Mesenchymal stem cell (in vitro differentiated cells and primary cell): ENCODE results near the gene C8G.
A peak's percentile ranks its signal among the peaks of the same experiment; 100 is the strongest.

Source experiments
- DNase-seq: peaks from one replicate; pipeline ENCODE4 v3.0.0-alpha.2; 2013
- H2AFZ ChIP-seq: one replicate; pipeline ENCODE4 v1.6.1; 2013; ENCODE audit warnings: low read depth, mild to moderate bottlenecking, control low read depth, inconsistent platforms, low read length, moderate library complexity
- H2AK5ac ChIP-seq: 2 replicates; pipeline ENCODE4 v1.6.1; 2013; ENCODE audit warnings: low read length, moderate library complexity, mild to moderate bottlenecking, inconsistent platforms; ENCODE audit not compliant: severe bottlenecking
- H2BK120ac ChIP-seq: one replicate; pipeline ENCODE4 v1.6.1; 2013; ENCODE audit warnings: low read depth, mild to moderate bottlenecking, inconsistent platforms, low read length, moderate library complexity
- H2BK12ac ChIP-seq, 2 experiments: one replicate each; pipeline ENCODE4 v1.6.1; 2013; ENCODE audit warnings: inconsistent platforms in 2 of 2, low read length in 2 of 2, mild to moderate bottlenecking in 2 of 2, moderate library complexity in 2 of 2, control low read depth in 1 of 2
- H2BK15ac ChIP-seq: one replicate; pipeline ENCODE4 v1.6.1; 2013; ENCODE audit warnings: mild to moderate bottlenecking, low read depth, inconsistent platforms; ENCODE audit not compliant: poor library complexity, severe bottlenecking
- H2BK5ac ChIP-seq: 2 replicates; pipeline ENCODE4 v1.6.1; 2013; ENCODE audit warnings: low read depth, mild to moderate bottlenecking, low read length, control low read depth, inconsistent platforms; ENCODE audit not compliant: poor library complexity, severe bottlenecking
- H3K14ac ChIP-seq, 2 experiments: one replicate each; pipeline ENCODE4 v1.6.1; 2013; ENCODE audit warnings: inconsistent platforms in 2 of 2, low read length in 2 of 2, control low read depth in 1 of 2, mild to moderate bottlenecking in 1 of 2, moderate library complexity in 1 of 2
- H3K18ac ChIP-seq, 2 experiments: one replicate each; pipeline ENCODE4 v1.6.1; 2013; ENCODE audit warnings: inconsistent platforms in 2 of 2, low read length in 2 of 2, control low read depth in 1 of 2, low read depth in 1 of 2, mild to moderate bottlenecking in 1 of 2
- H3K23ac ChIP-seq, 2 experiments: one replicate each; pipeline ENCODE4 v1.6.1; 2013; ENCODE audit warnings: inconsistent platforms in 2 of 2, low read length in 2 of 2, mild to moderate bottlenecking in 2 of 2, moderate library complexity in 2 of 2, control low read depth in 1 of 2
- H3K27ac ChIP-seq: 2 replicates; pipeline ENCODE4 v1.5.1; 2013; ENCODE audit warnings: mild to moderate bottlenecking, moderate library complexity, low read length, control low read depth, inconsistent platforms; ENCODE audit not compliant: poor library complexity, severe bottlenecking
- H3K27me3 ChIP-seq, 2 experiments: 2 replicates each; pipeline versions ENCODE4 v1.6.1 to v1.7.0; 2013; ENCODE audit warnings: low read length in 2 of 2, mild to moderate bottlenecking in 2 of 2, moderate library complexity in 2 of 2, control low read depth in 1 of 2, inconsistent platforms in 1 of 2; ENCODE audit not compliant: control insufficient read depth in 1 of 2, insufficient read depth in 1 of 2
- H3K36me3 ChIP-seq, 2 experiments: 2 replicates each; pipeline versions ENCODE4 v1.6.1 to v1.7.0; 2013; ENCODE audit warnings: low read length in 2 of 2, control low read depth in 1 of 2, inconsistent platforms in 1 of 2, low read depth in 1 of 2, mild to moderate bottlenecking in 1 of 2; ENCODE audit not compliant: insufficient read depth in 2 of 2, control insufficient read depth in 1 of 2
- H3K4ac ChIP-seq, 2 experiments: one replicate each; pipeline ENCODE4 v1.6.1; 2013; ENCODE audit warnings: inconsistent platforms in 2 of 2, low read length in 2 of 2, mild to moderate bottlenecking in 2 of 2, moderate library complexity in 2 of 2, control low read depth in 1 of 2, low read depth in 1 of 2
- H3K4me1 ChIP-seq: 2 replicates; pipeline ENCODE4 v1.6.1; 2013; ENCODE audit warnings: low read depth, low read length, control low read depth; ENCODE audit not compliant: control insufficient read depth, insufficient read depth
- H3K4me2 ChIP-seq: 2 replicates; pipeline ENCODE4 v1.6.1; 2013; ENCODE audit warnings: low read length, mild to moderate bottlenecking, inconsistent platforms; ENCODE audit not compliant: poor library complexity, severe bottlenecking
- H3K4me3 ChIP-seq, 2 experiments: 2 replicates each; pipeline versions ENCODE4 v1.5.1 to v1.7.0; 2013; ENCODE audit warnings: low read length in 2 of 2, mild to moderate bottlenecking in 2 of 2, control low read depth in 1 of 2, low read depth in 1 of 2; ENCODE audit not compliant: insufficient read depth in 1 of 2
- H3K79me1 ChIP-seq: replicated peaks from 2 replicates; pipeline ENCODE4 v1.6.1; 2013; ENCODE audit warnings: mild to moderate bottlenecking, control low read depth, low read length, inconsistent platforms; ENCODE audit not compliant: poor library complexity, severe bottlenecking
- H3K9ac ChIP-seq: 2 replicates; pipeline ENCODE4 v1.7.0; 2013; ENCODE audit warnings: mild to moderate bottlenecking, low read length, moderate library complexity
- H3K9me3 ChIP-seq: 2 replicates; pipeline ENCODE4 v1.7.0; 2013; ENCODE audit warnings: mild to moderate bottlenecking, low read length; ENCODE audit not compliant: control insufficient read depth
- H4K8ac ChIP-seq: one replicate; pipeline ENCODE4 v1.6.1; 2013; ENCODE audit warnings: inconsistent platforms, mild to moderate bottlenecking, low read length, moderate library complexity
- H4K91ac ChIP-seq: one replicate; pipeline ENCODE4 v1.6.1; 2013; ENCODE audit warnings: mild to moderate bottlenecking, low read length, inconsistent platforms
- WGBS: methylation state at CpG from one replicate; pipeline ENCODE4 v1.1.7; 2013; ENCODE audit warnings: mixed read lengths; 5-methylcytosine and 5-hydroxymethylcytosine counted together

Gene C8G

DNA sequence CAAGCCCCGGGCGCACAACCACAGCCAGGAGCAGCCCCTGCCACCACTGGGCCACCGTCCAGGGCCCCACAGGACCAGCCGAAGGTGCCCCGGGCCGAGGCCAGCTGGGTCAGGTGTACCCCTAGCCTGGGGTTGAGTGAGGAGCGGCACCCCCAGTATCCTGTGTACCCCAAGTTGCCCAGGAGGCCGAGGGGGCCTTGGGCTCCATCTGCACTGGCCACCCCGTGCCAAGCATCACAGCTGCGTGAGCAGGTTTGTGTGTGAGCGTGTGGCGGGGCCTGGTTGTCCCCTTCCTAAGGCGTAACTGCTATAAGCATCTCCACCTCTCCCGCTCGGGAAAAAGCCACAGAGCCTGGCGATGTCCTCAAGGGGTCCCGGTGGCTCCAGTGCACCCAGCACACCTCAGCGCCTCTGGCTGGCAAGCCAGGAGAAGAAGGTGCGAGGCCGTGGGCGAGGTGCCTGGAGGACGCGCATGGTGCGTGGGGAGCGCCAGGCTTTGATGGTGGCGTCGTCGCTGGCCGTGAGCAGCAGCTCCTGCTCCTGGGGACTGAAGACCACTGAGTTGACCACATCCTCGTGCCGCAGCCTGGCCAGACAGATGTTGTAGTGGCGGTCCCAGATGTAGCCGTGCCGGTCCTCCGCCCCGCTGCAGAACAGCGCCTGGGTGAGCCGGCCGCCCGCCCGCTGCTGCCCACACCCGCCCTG is 4.4 kb upstream of the C8G start:
- no peak overlapping the region for H3K4ac ChIP-seq
- peak overlapping the region in 1 of 2 experiments; percentile 19 for H2BK12ac ChIP-seq
- no peak overlapping the region for H2BK120ac ChIP-seq
- no peak overlapping the region for H2AFZ ChIP-seq
- H3K23ac ChIP-seq, result no peak overlapping the region
- no peaks in the 10 kb centered on the region for H3K9me3 ChIP-seq
- H3K4me1 ChIP-seq, result peaks cover 23% of the 10 kb centered on the region
- peak overlapping the region in 1 of 2 experiments; percentile 32 for H3K4me3 ChIP-seq
- H3K14ac ChIP-seq, result no peak overlapping the region
- no peak overlapping the region for H3K18ac ChIP-seq
- H2BK5ac ChIP-seq, result no peak overlapping the region
- peaks cover 41 to 59% of the 10 kb centered on the region in 2 experiments for H3K36me3 ChIP-seq
- WGBS, result 96% methylated on average over 42 of the region's 42 CpGs
- no peak overlapping the region for H2AK5ac ChIP-seq
- no peaks in the 10 kb centered on the region for H3K27me3 ChIP-seq
- peaks cover 34% of the 10 kb centered on the region for H3K79me1 ChIP-seq
- peak overlapping the region; percentile 16 for H2BK15ac ChIP-seq
- H4K8ac ChIP-seq, result peak overlapping the region; percentile 57
- DNase-seq, result no peak
- no peak overlapping the region for H3K9ac ChIP-seq
- H4K91ac ChIP-seq, result no peak overlapping the region
- no peak overlapping the region for H3K4me2 ChIP-seq
- H3K27ac ChIP-seq, result no peak overlapping the region

DNA sequence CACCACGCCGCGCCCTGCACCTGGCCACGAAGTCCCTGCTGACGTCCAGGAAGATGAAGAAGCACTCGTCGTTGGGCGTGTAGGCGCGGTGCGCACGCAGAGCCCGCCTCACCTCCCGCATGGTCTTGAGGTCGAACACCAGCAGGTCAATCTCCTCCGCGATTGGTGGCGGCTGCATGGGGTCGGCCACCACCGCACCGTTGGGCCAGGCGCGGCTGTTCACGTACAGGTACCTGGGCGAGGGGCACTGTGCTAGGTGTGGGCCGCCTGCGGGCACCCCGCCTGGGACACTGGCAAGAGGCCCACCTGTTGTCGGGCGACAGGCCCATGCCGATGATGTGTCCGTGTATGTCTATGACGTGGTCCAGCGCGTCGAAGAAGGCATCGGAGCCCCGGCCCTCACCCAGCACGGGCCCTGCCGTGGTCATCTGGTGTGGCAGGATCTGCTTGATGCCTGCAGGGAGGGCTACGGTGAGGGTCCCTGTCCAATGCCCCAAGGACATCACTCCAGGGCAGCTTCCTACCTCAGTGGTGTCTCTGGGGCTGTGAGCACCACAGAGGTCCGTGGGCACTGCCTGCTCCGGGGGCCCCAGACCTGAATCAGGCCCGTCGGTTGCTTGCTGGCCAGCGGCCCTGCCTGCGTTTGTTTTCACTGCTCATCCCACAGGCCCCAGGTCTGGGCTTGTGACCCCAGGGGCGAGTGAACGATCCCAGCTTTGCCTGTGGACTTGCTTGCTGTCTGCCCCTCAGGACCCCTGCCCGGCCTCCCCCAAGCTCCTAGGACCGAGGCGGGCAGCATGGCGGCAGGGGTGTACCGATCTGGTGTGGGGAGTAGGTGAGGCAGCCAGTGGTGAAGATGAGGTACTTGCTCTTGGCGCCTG is 3.6 kb upstream of the C8G start:
- 97% methylated on average over 55 of the region's 55 CpGs for WGBS
- H3K4me2 ChIP-seq, result no peak overlapping the region

DNA sequence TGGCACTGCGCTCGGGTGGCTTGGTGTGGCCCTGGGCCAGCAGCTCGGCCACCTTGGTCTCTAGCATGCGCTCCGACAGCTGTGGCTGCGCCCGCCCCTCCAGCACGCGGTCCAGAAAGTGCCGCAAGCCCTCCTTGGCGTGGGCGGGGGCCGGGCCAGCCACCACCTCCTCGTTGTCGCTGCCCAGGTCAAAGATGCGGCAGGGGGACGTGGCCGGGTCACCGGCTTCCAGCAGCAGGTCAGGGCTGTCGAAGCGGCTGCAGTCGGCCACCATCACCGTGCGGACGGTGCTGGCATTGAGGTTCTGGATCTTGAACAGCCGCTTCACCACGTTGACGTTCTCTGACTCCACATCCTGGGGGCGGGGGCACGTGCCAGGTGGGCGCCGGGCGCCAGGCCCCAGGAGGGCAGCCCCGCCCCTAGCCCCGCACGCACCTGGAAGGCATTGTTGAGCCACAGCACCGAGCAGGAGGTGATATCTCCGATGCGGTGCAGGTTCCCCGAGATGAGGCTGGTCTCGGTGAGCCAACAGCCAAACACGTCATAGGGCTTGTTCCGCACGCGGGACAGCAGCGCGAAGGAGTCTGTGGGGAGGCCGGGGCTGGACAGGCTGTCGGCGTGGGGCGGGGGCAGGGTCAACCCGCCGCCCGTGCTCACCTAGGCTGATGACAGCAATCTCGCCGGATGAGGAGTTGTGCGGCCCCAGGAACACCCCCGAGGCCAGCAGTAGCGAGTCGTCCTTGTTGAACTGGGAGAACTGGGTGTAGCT is 2.7 kb upstream of the C8G start:
- Histone ChIP-seq H3K9ac (no peak overlapping the region), H2BK120ac (no peak overlapping the region), H3K4ac (no peak overlapping the region), H2AK5ac (no peak overlapping the region), H3K23ac (no peak overlapping the region), H3K36me3 (peaks cover 41 to 58% of the 10 kb centered on the region in 2 experiments), H2BK5ac (no peak overlapping the region), H3K27me3 (no peaks in the 10 kb centered on the region), H3K4me1 (peaks cover 23% of the 10 kb centered on the region), H3K14ac (no peak overlapping the region), H2AFZ (no peak overlapping the region), H3K9me3 (no peaks in the 10 kb centered on the region), H3K4me3 (peak overlapping the region; percentile 27 to 89), H2BK15ac (no peak overlapping the region), H2BK12ac (peak overlapping the region in 1 of 2 experiments; percentile 13), H3K4me2 (no peak overlapping the region), H3K79me1 (peaks cover 32% of the 10 kb centered on the region), H3K27ac (no peak overlapping the region), H4K8ac (peak overlapping the region; percentile 31), H4K91ac (peak overlapping the region; percentile 47), H3K18ac (no peak overlapping the region)
- no peak for DNase-seq
- 97% methylated on average over 60 of the region's 60 CpGs for WGBS

More for the DNA sequence above, 3.6 kb upstream of the C8G start:
- Histone ChIP-seq H4K91ac (peak overlapping the region; percentile 47), H3K18ac (no peak overlapping the region), H2AK5ac (no peak overlapping the region), H3K27me3 (no peaks in the 10 kb centered on the region), H2BK12ac (no peak overlapping the region), H3K27ac (no peak overlapping the region), H3K9ac (no peak overlapping the region), H3K79me1 (peaks cover 34% of the 10 kb centered on the region), H3K23ac (no peak overlapping the region), H2BK5ac (no peak overlapping the region), H2BK15ac (no peak overlapping the region), H3K4ac (no peak overlapping the region), H3K36me3 (peaks cover 41 to 59% of the 10 kb centered on the region in 2 experiments), H3K4me1 (peaks cover 23% of the 10 kb centered on the region), H2BK120ac (no peak overlapping the region), H2AFZ (no peak overlapping the region), H3K4me3 (no peak overlapping the region), H3K9me3 (no peaks in the 10 kb centered on the region), H3K14ac (no peak overlapping the region), H4K8ac (peak overlapping the region; percentile 27)
- no peak for DNase-seq
